Left lung (tissue), 10 donors: Measurements from ENCODE around the gene IL16. TPM values are rescaled to one million over a fixed set of nuclear protein-coding genes. Genes with fewer than 3 reads are reported as not detected.

Experiments used
- ATAC-seq: fragments of 200-7000 bp; cut with Tn5 transposase; one replicate; pipeline ENCODE4 v1.9.1; 2020; ENCODE audit warnings: moderate library complexity
- DNase-seq, 4 donors: peaks; one replicate each; pipeline ENCODE4 v3.0.0-alpha.2; 2013 to 2020
- H3K27ac ChIP-seq, 2 donors: fragments of 200-600 bp; sonication (generic) in 1 of 2; one replicate each; pipeline versions ENCODE4 v1.5.0 to v1.8.0; 2020 to 2021
- H3K27me3 ChIP-seq, 2 donors: fragments of 200-600 bp; sonication (generic) in 1 of 2; one replicate each; pipeline versions ENCODE4 v1.5.0 to v1.8.0; 2020 to 2021
- H3K36me3 ChIP-seq, 2 donors: fragments of 200-600 bp; sonication (generic) in 1 of 2; one replicate each; pipeline versions ENCODE4 v1.5.0 to v1.8.0; 2020 to 2021
- H3K4me1 ChIP-seq, 2 donors: fragments of 200-600 bp; one replicate each; pipeline ENCODE4 v1.8.0; 2021
- H3K4me3 ChIP-seq, 2 donors: fragments of 200-600 bp; sonication (generic) in 1 of 2; one replicate each; pipeline versions ENCODE4 v1.5.0 to v1.8.0; 2020 to 2021; ENCODE audit warnings: mild to moderate bottlenecking in 1 of 2
- H3K9me3 ChIP-seq, 2 donors: fragments of 200-600 bp; sonication (generic) in 1 of 2; one replicate each; pipeline versions ENCODE4 v1.5.0 to v1.8.0; 2020 to 2021
- intact Hi-C, 2 donors: fragments of 100-400 bp; cut with DNase I; formaldehyde crosslinking; loops; one replicate each; pipeline versions ENCODE4 v1.11.2 to v1.14.2; 2022
- polyA plus RNA-seq, 6 donors: library from polyadenylated mRNA; unstranded; fragments of 120-200 nt; gene quantifications; one replicate each; pipeline ENCODE4 v1.2.1, GENCODE V29; 2013; ENCODE audit not compliant: insufficient read length in 6 of 6
- total RNA-seq, 2 donors: library from RNA; stranded (reverse); fragmentation: NEBNext Ultra II Directional; extraction: Animal tissue kit (Norgen Biotek cat#: 25700); gene quantifications; one replicate each; pipeline ENCODE4 v1.2.1, GENCODE V29; 2021
- TF ChIP-seq, protein P1 (sequence below), 2 donors: fragments of 200-600 bp; sonication (generic) in 1 of 2; IDR thresholded peaks; one replicate each; pipeline versions ENCODE4 v1.5.0 to v1.8.0; 2021; ENCODE audit warnings: antibody characterized with exemption in 2 of 2
- donor health status: DM: no; HTN: yes; CAD: no.
- donor health status: DM: no; HTN: no; CAD: no.

The IL16 gene
- total and polyA plus RNA-seq, 8 donors, result 11.4 to 34.3 (median 14.9) TPM

GRCh38 chr15:81296673-81297072, 100.0 kb downstream of the IL16 start:
- DNase-seq (peak in 2 of 4 donors; percentile 80 to 84), ATAC-seq (peak; percentile 66)
- peaks cover 4 to 95% of the 10 kb centered on the region in 2 donors for H3K4me1 ChIP-seq
- intact Hi-C loops, result no loop called here
- no peaks in the 10 kb centered on the region for H3K27me3 ChIP-seq
- TF ChIP-seq, protein P1, sequence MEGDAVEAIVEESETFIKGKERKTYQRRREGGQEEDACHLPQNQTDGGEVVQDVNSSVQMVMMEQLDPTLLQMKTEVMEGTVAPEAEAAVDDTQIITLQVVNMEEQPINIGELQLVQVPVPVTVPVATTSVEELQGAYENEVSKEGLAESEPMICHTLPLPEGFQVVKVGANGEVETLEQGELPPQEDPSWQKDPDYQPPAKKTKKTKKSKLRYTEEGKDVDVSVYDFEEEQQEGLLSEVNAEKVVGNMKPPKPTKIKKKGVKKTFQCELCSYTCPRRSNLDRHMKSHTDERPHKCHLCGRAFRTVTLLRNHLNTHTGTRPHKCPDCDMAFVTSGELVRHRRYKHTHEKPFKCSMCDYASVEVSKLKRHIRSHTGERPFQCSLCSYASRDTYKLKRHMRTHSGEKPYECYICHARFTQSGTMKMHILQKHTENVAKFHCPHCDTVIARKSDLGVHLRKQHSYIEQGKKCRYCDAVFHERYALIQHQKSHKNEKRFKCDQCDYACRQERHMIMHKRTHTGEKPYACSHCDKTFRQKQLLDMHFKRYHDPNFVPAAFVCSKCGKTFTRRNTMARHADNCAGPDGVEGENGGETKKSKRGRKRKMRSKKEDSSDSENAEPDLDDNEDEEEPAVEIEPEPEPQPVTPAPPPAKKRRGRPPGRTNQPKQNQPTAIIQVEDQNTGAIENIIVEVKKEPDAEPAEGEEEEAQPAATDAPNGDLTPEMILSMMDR (IDR thresholded peaks at IDR 0.05), result no peak
- peaks cover 0 to 18% of the 10 kb centered on the region in 2 donors for H3K36me3 ChIP-seq
- no peaks in the 10 kb centered on the region for H3K9me3 ChIP-seq
- H3K27ac ChIP-seq, result peak overlapping the region; percentile 81 to 85
- peak overlapping the region in 1 of 2 donors; percentile 48 for H3K4me3 ChIP-seq

GRCh38 chr15:81297147-81297572, 100.5 kb downstream of the IL16 start:
- peaks cover 0 to 22% of the 10 kb centered on the region in 2 donors for H3K36me3 ChIP-seq
- TF ChIP-seq, protein P1 (IDR thresholded peaks at IDR 0.05), result no peak
- ATAC-seq (peak; percentile 6), DNase-seq (no peak)
- no peaks in the 10 kb centered on the region for H3K9me3 ChIP-seq
- peak overlapping the region; percentile 81 to 85 for H3K27ac ChIP-seq
- peaks cover 4 to 98% of the 10 kb centered on the region in 2 donors for H3K4me1 ChIP-seq
- intact Hi-C loops, result no loop called here
- no peaks in the 10 kb centered on the region for H3K27me3 ChIP-seq
- peak overlapping the region in 1 of 2 donors; percentile 48 for H3K4me3 ChIP-seq

GRCh38 chr15:81297603-81298575, 101.2 kb downstream of the IL16 start:
- H3K36me3 ChIP-seq, result peaks cover 0 to 24% of the 10 kb centered on the region in 2 donors
- H3K9me3 ChIP-seq, result no peaks in the 10 kb centered on the region
- H3K27me3 ChIP-seq, result no peaks in the 10 kb centered on the region
- no peak for DNase-seq
- ATAC-seq, result peak; percentile 14
- TF ChIP-seq, protein P1 (IDR thresholded peaks at IDR 0.05), result no peak
- intact Hi-C loops, result no loop called here
- H3K4me1 ChIP-seq, result peaks cover 8 to 98% of the 10 kb centered on the region in 2 donors
- peak overlapping the region; percentile 81 to 85 for H3K27ac ChIP-seq
- H3K4me3 ChIP-seq, result peak overlapping the region in 1 of 2 donors; percentile 48

DNA sequence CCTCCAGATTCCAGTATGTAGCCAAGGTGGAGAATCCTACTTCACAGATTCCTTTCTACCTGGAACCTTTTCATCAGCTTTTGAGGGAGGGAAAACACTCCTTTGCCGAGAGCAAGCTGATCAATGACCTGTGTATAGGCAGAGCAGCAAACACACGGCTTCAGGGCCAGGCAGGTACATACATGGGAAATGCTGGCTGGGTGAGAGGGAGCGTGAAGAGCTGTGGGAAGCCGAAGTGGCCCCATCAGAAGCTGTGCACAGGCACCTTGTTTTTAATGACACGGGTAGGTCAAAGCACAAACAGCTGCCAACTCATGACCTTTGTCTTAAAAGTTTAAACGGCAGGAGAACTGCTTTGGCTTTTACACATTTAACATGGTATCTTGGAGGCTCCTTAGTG, 101.9 kb downstream of the IL16 start:
- peak overlapping the region in 1 of 2 donors; percentile 48 for H3K4me3 ChIP-seq
- H3K4me1 ChIP-seq, result peaks cover 15 to 98% of the 10 kb centered on the region in 2 donors
- H3K9me3 ChIP-seq, result no peaks in the 10 kb centered on the region
- H3K36me3 ChIP-seq, result peaks cover 0 to 31% of the 10 kb centered on the region in 2 donors
- intact Hi-C loops, result no loop called here
- no peaks in the 10 kb centered on the region for H3K27me3 ChIP-seq
- H3K27ac ChIP-seq, result peak overlapping the region; percentile 81 to 85
- DNase-seq (no peak), ATAC-seq (no peak)
- TF ChIP-seq, protein P1 (IDR thresholded peaks at IDR 0.05), result no peak

- H3K4me1 ChIP-seq, result peaks cover 19 to 98% of the 10 kb centered on the region in 2 donors
- no peaks in the 10 kb centered on the region for H3K27me3 ChIP-seq
- TF ChIP-seq, protein P1 (IDR thresholded peaks at IDR 0.05), result no peak
- H3K27ac ChIP-seq, result peak overlapping the region in 1 of 2 donors; percentile 85
- intact Hi-C loops, result no loop called here
- H3K4me3 ChIP-seq, result peak overlapping the region in 1 of 2 donors; percentile 48
- ATAC-seq (no peak), DNase-seq (no peak)
- no peaks in the 10 kb centered on the region for H3K9me3 ChIP-seq
- H3K36me3 ChIP-seq, result peaks cover 0 to 36% of the 10 kb centered on the region in 2 donors
These were observed 102.5 kb downstream of the IL16 start for GRCh38 chr15:81299156-81299555.
